HK-2 (cell line): ENCODE data around the gene CRYGS.
"Not testable (repeated sequence)": the region's sequence is repeated elsewhere in the genome, so short reads cannot be mapped to it uniquely, and the experiment has no call there.

ENCODE experiments used
- DNase-seq: peaks from one replicate; pipeline ENCODE4 v3.0.0-alpha.2; 2018; ENCODE audit not compliant: unreplicated experiment

CRYGS gene

GRCh38 chr3:186519021-186519658 is 25.0 kb downstream of the CRYGS start:
- DNase-seq = no peak

GRCh38 chr3:186517218-186517617 is 27.0 kb downstream of the CRYGS start:
- no peak for DNase-seq

- DNase-seq = no peak
These were observed 27.5 kb downstream of the CRYGS start for GRCh38 chr3:186516646-186517045.

- no peak for DNase-seq
These were observed 29.1 kb downstream of the CRYGS start for GRCh38 chr3:186515125-186515524.

- DNase-seq = no peak
These were observed 29.7 kb downstream of the CRYGS start for GRCh38 chr3:186514296-186515002.

- no peak for DNase-seq
These were observed 30.8 kb downstream of the CRYGS start for GRCh38 chr3:186513386-186513785.

GRCh38 chr3:186512570-186513302 is 31.4 kb downstream of the CRYGS start:
- no peak for DNase-seq

- DNase-seq = no peak
These were observed 32.5 kb downstream of the CRYGS start for GRCh38 chr3:186511702-186512101.

- no peak for DNase-seq
These were observed 32.9 kb downstream of the CRYGS start for GRCh38 chr3:186511245-186511644.

GRCh38 chr3:186510374-186511079 is 33.7 kb downstream of the CRYGS start:
- no peak for DNase-seq

GRCh38 chr3:186509423-186509822 is 34.8 kb downstream of the CRYGS start:
- no peak for DNase-seq

GRCh38 chr3:186506857-186507256 is 37.3 kb downstream of the CRYGS start:
- no peak for DNase-seq

GRCh38 chr3:186506191-186506739 is 37.9 kb downstream of the CRYGS start:
- DNase-seq = no peak

GRCh38 chr3:186502966-186503712 is 41.0 kb downstream of the CRYGS start:
- no peak for DNase-seq

GRCh38 chr3:186502138-186502948 is 41.8 kb downstream of the CRYGS start:
- DNase-seq = no peak

GRCh38 chr3:186499949-186500348 is 44.2 kb downstream of the CRYGS start:
- not testable (repeated sequence) for DNase-seq

GRCh38 chr3:186498022-186498421 is 46.2 kb downstream of the CRYGS start:
- not testable (repeated sequence) for DNase-seq

- DNase-seq = no peak
These were observed 46.6 kb downstream of the CRYGS start for GRCh38 chr3:186497608-186498007.

GRCh38 chr3:186496635-186497034 is 47.5 kb downstream of the CRYGS start:
- no peak for DNase-seq

- DNase-seq = no peak
These were observed 48.2 kb downstream of the CRYGS start for GRCh38 chr3:186496016-186496415.
